ENCODE measurements around the gene ATXN1.

Gene ATXN1

GRCh38 chr6:16735014-16735413 is 26.2 kb downstream of the ATXN1 start:
- ChIA-PET POLR2A (no interaction called here), CTCF (no interaction called here)
- DNase-seq (ENCODE audit: extremely low spot score) = no peak
- TF ChIP-seq PKNOX1 (IDR thresholded peaks at IDR 0.05) = peak; percentile 64
- no peak for TF ChIP-seq FOXA1 (IDR thresholded peaks at IDR 0.05)

- DNase-seq (ENCODE audit: extremely low spot score) = no peak
- TF ChIP-seq FOXA1 (IDR thresholded peaks at IDR 0.05) (no peak), FOXM1 (IDR thresholded peaks at IDR 0.05; ENCODE audit: borderline replicate concordance) (no peak), BHLHE40 (IDR thresholded peaks at IDR 0.05; ENCODE audit: borderline replicate concordance) (no peak), SUZ12 (IDR thresholded peaks at IDR 0.05) (no peak), L3MBTL2 (conservative IDR thresholded peaks at IDR 0.05) (no peak), PKNOX1 (IDR thresholded peaks at IDR 0.05) (no peak), ZNF384 (IDR thresholded peaks at IDR 0.05) (no peak), NFRKB (IDR thresholded peaks at IDR 0.05) (no peak), TARDBP (IDR thresholded peaks at IDR 0.05) (no peak), ELF4 (IDR thresholded peaks at IDR 0.05) (no peak), SP1 (IDR thresholded peaks at IDR 0.05) (no peak)
- ChIA-PET CTCF (interaction anchor here (0.6 to 0.9 kb wide), 2 partner anchors 17 to 232 kb away, joined by 3 to 4 read pairs; no protein-coding TSS in a partner anchor), POLR2A (no interaction called here)
Measured at GRCh38 chr6:16733085-16733484, 28.2 kb downstream of the ATXN1 start.

GRCh38 chr6:16731478-16732051 is 29.7 kb downstream of the ATXN1 start:
- TF ChIP-seq BHLHE40 (IDR thresholded peaks at IDR 0.05; ENCODE audit: borderline replicate concordance) = no peak
- TF ChIP-seq FOXA1 (IDR thresholded peaks at IDR 0.05) = no peak
- TF ChIP-seq PKNOX1 (IDR thresholded peaks at IDR 0.05) = no peak
- no peak; the same call in 1 of the 2 replicates for TF ChIP-seq ZNF384 (IDR thresholded peaks at IDR 0.05)
- TF ChIP-seq CTBP1 (IDR thresholded peaks at IDR 0.05; ENCODE audit: borderline replicate concordance) = no peak
- TF ChIP-seq SP1 (IDR thresholded peaks at IDR 0.05) = no peak
- no peak for TF ChIP-seq FOXK2 (IDR thresholded peaks at IDR 0.05)
- TF ChIP-seq ELF4 (IDR thresholded peaks at IDR 0.05) = no peak
- TF ChIP-seq ARNT (IDR thresholded peaks at IDR 0.05) = no peak
- no peak for TF ChIP-seq HDGF (IDR thresholded peaks at IDR 0.05; ENCODE audit: borderline replicate concordance)
- TF ChIP-seq SUZ12 (IDR thresholded peaks at IDR 0.05) = no peak
- TF ChIP-seq L3MBTL2 (conservative IDR thresholded peaks at IDR 0.05) = no peak
- no peak for TF ChIP-seq TARDBP (IDR thresholded peaks at IDR 0.05)
- no peak for TF ChIP-seq FOXM1 (IDR thresholded peaks at IDR 0.05; ENCODE audit: borderline replicate concordance)
- POLR2A ChIA-PET = interaction anchor here (1.8 kb wide), 1 partner anchor 8 kb away, joined by 6 read pairs; no protein-coding TSS in a partner anchor
- DNase-seq (ENCODE audit: extremely low spot score) = no peak
- CTCF ChIA-PET = interaction anchor here (0.5 to 0.7 kb wide), 4 partner anchors 50 to 398 kb away, joined by 3 to 6 read pairs (median 4); no protein-coding TSS in a partner anchor

- CTCF ChIA-PET = interaction anchor here (0.6 to 0.7 kb wide), 3 partner anchors 49 to 397 kb away, joined by 3 to 5 read pairs (median 3); no protein-coding TSS in a partner anchor
- peak; percentile 91 for TF ChIP-seq PKNOX1 (IDR thresholded peaks at IDR 0.05)
- no peak for TF ChIP-seq BHLHE40 (IDR thresholded peaks at IDR 0.05; ENCODE audit: borderline replicate concordance)
- TF ChIP-seq CTBP1 (IDR thresholded peaks at IDR 0.05; ENCODE audit: borderline replicate concordance) = peak; percentile 89
- no peak for TF ChIP-seq NFRKB (IDR thresholded peaks at IDR 0.05)
- no peak for TF ChIP-seq ARNT (IDR thresholded peaks at IDR 0.05)
- peak; percentile 92 for TF ChIP-seq ZNF384 (IDR thresholded peaks at IDR 0.05)
- TF ChIP-seq FOXK2 (IDR thresholded peaks at IDR 0.05) = peak; percentile 53; the same call in 1 of the 2 replicates
- peak; percentile 23 for DNase-seq (ENCODE audit: extremely low spot score)
- POLR2A ChIA-PET = interaction anchor here (1.1 to 1.8 kb wide), 2 partner anchors 9 to 31 kb away, joined by 4 to 6 read pairs; partner anchors contain the start of gene ATXN1
Measured at GRCh38 chr6:16730738-16731477, 30.4 kb downstream of the ATXN1 start.

GRCh38 chr6:16729744-16730143 is 31.5 kb downstream of the ATXN1 start:
- ChIA-PET CTCF (interaction anchor here (1.2 kb wide), 1 partner anchor 34 kb away, joined by 3 read pairs; no protein-coding TSS in a partner anchor), POLR2A (no interaction called here)
- TF ChIP-seq ARNT (IDR thresholded peaks at IDR 0.05) (no peak), FOXM1 (IDR thresholded peaks at IDR 0.05; ENCODE audit: borderline replicate concordance) (no peak), SUZ12 (IDR thresholded peaks at IDR 0.05) (no peak), ELF4 (IDR thresholded peaks at IDR 0.05) (no peak)
- no peak for DNase-seq (ENCODE audit: extremely low spot score)

- ChIA-PET CTCF (interaction anchor here (1.2 kb wide), 1 partner anchor 34 kb away, joined by 3 read pairs; no protein-coding TSS in a partner anchor), POLR2A (no interaction called here)
- no peak for TF ChIP-seq PKNOX1 (IDR thresholded peaks at IDR 0.05)
- TF ChIP-seq SUZ12 (IDR thresholded peaks at IDR 0.05) = no peak
- no peak for TF ChIP-seq CTBP1 (IDR thresholded peaks at IDR 0.05; ENCODE audit: borderline replicate concordance)
- no peak for TF ChIP-seq HDGF (IDR thresholded peaks at IDR 0.05; ENCODE audit: borderline replicate concordance)
- no peak for TF ChIP-seq LEF1 (IDR thresholded peaks at IDR 0.05; ENCODE audit: borderline replicate concordance)
- TF ChIP-seq BHLHE40 (IDR thresholded peaks at IDR 0.05; ENCODE audit: borderline replicate concordance) = no peak
- TF ChIP-seq FOXA1 (IDR thresholded peaks at IDR 0.05) = no peak
- no peak for TF ChIP-seq FOXK2 (IDR thresholded peaks at IDR 0.05)
- DNase-seq (ENCODE audit: extremely low spot score) = no peak
Measured at GRCh38 chr6:16729183-16729691, 32.0 kb downstream of the ATXN1 start.

All from HEK293T (cell line).